H1 (cell line): ENCODE results near the gene SPAG5. TPM values are rescaled to one million over a fixed set of nuclear protein-coding genes. Genes with fewer than 3 reads are reported as not detected.

Experiments
- CHD1 ChIP-seq: IDR thresholded peaks from 2 replicates; pipeline ENCODE4 v1.6.1; 2012; ENCODE audit warnings: low read depth, low read length, improper control_type of control experiment
- HDAC6 ChIP-seq: IDR thresholded peaks from one replicate; pipeline ENCODE4 v1.7.1; 2012; ENCODE audit warnings: low read depth, mild to moderate bottlenecking, inconsistent platforms, low read length, moderate library complexity
- NRF1 ChIP-seq: IDR thresholded peaks from 2 replicates; pipeline ENCODE4 v1.6.1; 2011; ENCODE audit warnings: mild to moderate bottlenecking, low read depth, low read length, improper control_type of control experiment
- POLR2A ChIP-seq, 2 experiments: IDR thresholded peaks; 1 replicate in 1 of 2; 2 replicates in 1 of 2; pipeline ENCODE4 v1.6.1; 2011; ENCODE audit warnings: low read depth in 2 of 2, low read length in 2 of 2, mild to moderate bottlenecking in 2 of 2; ENCODE audit errors: control extremely low read depth in 1 of 2
- TAF7 ChIP-seq: optimal IDR thresholded peaks from 2 replicates; pipeline ENCODE3; 2011; ENCODE audit warnings: low read depth, mild to moderate bottlenecking, inconsistent platforms, low read length, moderate library complexity, borderline replicate concordance
- polyA plus RNA-seq, 7 experiments: library from polyadenylated mRNA; depleted of rRNA in 3 of 7; stranded (reverse) in 5 of 7; unstranded in 2 of 7; fragments of >200 nt in 5 of 7; fragments of 200-250 nt in 2 of 7; gene quantifications; 1 replicate in 5 of 7; 2 replicates in 1 of 7; 4 replicates in 1 of 7; pipeline versions ENCODE4 v1.2.1 to v1.2.3, GENCODE V29; 2011 to 2013; ENCODE audit warnings: missing spikeins in 2 of 7, mixed read lengths in 2 of 7
- total RNA-seq: library from RNA; stranded (reverse); fragmentation: NEBNext Ultra II Directional; extraction: Animal tissue kit (Norgen Biotek cat#: 25700); gene quantifications from 2 replicates; pipeline ENCODE4 v1.2.1, GENCODE V29; 2021

The SPAG5 gene
- total and polyA plus RNA-seq, 2 of the 8 experiments (the other 6 are each of a cell fraction or from before 2014, with no cell fraction given) = 57.1 to 129 TPM

DNA sequence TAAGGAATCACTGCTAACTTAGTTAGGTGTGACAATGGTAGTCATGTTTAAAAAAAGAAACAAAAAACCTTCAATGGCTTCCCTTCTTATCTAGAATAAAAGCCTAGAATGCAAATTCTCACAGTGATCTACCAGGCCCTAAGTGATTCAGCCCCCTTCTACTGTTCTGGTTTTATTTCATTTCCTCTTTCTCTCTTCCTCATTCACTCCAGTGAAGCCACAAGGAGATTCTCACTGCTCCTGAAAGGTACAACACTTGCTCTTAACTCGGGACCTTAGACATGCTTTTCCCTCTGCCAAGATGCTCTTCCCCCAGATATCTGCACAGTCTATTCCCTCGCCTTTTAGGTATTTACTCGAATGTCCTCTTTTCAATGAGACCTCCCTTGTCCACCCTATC lies 31.2 kb downstream of the SPAG5 start (continued):
- TF ChIP-seq CHD1 (no peak), NRF1 (no peak), HDAC6 (no peak), TAF7 (no peak), POLR2A (IDR thresholded peaks at IDR 0.05; ENCODE audit: control extremely low read depth in 1 of 2, low read depth in 2 of 2, low read length in 2 of 2) (no peak)
